Stimulated activated CD4-positive, alpha-beta T cell treated with anti-CD3 and anti-CD28 coated beads, TNF-alpha, amount 100 ng/mL, for 48 hours (primary cell): ENCODE data around the gene NOL12.
"Not testable (repeated sequence)": the region's sequence is repeated elsewhere in the genome, so short reads cannot be mapped to it uniquely, and the experiment has no call there.

Experiments used
- DNase-seq, 3 donors: peaks; one replicate each; pipeline ENCODE4 v3.0.0-alpha.2; 2020; ENCODE audit warnings: low read depth in 3 of 3

The NOL12 gene

DNA sequence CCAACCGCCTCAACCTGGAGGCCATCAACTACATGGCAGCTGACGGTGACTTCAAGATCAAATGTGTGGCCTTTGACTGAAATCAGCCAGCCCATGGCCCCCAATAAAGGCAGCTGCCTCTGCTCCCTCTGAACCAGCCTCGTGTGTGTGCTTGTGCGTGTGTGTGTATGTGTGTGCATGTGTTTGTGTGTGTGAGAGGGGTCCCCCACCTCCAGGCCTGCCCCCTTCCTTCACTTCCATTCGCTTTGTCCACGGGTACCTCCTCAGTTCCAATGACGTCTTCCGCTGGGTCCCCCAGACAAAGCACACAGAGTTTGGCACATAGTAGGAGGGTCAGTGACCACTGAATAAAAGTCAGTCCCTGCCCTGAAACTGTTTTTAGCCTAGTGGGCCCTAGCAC, 6.5 kb upstream of the NOL12 start:
- DNase-seq = no peak

DNA sequence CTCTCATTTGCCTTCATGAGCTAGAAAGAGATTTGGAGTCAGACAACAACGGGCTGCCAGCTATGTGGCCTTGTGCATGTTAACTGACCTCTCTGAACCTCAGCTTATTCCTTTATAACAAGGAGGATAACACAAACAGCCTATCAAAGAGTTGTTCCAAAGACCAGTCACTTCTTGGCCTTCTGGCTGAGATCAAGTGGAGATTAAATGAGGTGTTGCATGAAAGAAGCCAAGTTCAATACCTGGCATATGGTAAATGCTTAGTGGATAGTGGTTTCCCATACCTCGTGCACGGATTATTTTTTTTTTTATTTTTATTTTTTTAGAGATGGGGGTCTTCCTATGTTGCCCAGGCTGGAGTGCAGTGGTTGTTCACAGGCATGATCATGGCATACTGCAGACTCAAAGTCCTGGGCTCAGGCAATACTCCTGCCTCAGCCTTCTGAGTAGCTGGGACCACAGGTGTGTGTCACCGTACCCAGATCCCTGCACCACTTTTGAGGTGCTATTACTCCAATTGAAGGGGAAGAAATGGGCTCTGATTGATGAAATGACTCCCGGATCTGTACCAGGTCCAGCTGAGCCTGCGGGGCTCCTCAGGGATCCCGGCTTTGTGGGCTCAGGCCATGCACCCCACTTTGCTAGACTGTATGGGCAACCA, 5.8 kb upstream of the NOL12 start:
- DNase-seq = no peak

DNA sequence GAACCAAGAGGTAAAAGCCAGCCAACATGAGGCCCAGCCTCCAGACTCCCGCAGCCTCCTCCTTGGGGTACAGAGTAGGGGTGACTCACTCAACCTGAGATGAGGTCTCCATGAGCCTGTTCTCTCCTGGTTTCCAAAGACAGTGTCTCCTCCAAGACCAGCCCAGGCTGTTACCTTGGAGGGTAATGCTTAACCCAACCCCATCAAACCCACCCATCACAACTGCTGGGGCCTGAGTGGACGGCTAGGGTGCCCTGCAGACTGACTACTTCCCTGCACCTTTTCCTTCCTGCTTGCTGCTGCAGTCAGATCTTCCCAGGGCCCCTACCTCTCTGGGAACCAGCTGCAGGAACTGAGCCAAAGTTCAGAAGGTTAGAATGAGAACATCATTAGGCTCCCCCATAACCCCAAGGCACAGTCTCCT, 5.1 kb upstream of the NOL12 start:
- no peak for DNase-seq

DNA sequence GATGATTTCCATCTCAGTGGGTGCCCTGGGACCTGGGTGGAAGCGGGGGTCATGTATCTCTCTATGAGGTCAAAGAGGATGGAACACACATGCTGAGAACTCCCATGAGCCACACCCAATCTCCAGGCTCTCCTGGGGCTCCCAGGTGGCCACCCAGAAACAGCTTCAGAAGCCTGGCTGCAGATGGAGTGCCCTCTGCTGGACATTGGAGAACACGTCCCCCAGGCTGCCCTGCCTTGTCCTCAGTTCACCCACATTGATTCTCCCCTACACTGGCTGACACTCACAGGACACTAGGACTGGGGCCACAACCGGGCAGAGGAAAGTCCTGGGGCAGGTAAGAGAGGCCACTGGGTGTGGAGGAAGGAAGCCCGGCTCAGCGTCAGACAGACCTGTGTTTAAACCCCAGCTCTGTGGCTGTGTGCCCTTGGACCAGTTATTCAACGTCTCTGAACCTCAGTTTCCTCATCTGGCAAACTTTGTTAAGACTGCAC, 4.5 kb upstream of the NOL12 start:
- DNase-seq = peak in 2 of 3 donors; percentile 63 to 75

DNA sequence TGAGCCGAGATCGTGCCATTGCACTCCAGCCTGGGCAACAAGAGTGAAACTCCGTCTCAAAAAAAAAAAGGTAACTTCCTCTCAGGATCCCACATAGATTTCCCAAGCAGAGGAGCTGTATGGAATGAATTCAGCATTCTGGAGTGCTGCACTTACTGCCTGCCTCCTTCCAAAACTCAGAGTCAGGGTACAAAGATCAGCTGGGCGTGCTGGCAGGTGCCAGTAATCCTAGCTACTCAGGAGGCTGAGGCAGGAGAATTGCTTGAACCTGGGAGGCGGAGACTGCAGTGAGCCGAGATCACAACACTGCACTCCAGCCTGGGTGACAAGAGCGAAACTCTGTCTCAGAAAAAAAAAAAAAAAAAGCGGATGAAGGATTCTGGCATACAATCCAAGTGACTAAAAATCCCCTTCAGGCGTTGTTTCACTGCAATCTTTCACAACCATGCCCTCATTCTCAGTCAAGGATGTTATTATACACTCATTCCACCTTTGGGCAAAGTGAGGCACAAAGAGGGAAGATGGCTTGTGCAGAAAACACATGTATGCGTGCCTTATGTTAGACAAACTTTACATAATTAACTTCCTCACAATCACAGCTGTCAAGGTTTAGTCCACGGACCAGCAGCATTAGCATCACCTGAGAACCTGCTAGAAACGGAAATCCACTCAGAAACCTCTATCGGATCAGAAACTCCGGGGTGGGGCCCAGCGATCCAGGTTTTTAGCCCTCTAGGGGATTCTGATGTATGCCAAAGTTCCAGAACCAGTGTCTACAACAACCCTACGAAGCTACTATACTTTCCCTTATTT, 1.1 kb upstream of the NOL12 start:
- no peak for DNase-seq

DNA sequence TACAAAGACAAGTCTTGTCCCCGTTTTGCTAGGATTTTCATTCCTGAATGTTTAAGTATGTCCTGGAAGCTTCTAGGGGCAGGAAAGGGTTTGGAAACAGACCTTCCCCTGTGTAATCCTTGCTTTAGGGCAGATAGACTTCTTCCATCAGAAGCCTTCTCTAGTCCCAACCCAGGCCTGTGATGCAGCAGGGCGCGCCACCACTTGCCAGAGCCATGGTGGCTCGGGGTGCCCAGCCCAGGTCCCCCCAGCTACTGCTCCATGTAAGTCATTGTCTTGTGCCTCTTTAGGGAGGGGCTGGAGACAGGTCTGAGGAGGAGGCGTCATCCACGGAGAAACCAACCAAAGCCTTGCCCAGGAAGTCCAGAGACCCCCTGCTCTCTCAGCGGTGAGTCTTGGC, 4.3 kb downstream of the NOL12 start:
- DNase-seq = no peak

DNA sequence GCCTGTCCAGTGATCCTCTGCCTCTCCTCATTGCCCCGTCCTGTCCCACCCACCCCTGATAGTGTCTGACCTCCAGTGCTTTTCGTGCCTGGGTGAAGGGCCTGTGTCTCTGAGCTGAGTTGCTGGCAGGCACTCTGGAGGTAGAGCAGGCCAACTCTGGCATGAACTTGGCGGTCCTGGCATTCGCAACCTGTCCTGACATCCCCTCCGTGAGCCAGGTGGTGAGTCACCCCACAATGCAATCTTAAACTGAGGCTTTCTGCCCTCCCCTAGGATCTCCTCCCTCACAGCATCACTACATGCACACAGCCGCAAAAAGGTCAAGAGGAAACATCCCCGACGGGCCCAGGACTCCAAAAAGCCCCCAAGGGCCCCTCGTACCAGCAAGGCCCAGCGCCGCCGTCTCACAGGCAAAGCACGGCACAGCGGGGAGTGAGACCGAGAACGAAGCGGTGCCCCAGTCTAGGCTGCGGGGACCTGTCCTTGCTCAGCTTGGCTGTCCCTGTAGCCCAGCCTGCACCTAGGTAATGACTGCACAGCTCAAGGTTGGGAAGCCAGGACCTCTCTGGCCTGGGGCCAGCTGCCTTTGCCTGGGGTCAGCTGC, 4.9 kb downstream of the NOL12 start:
- no peak for DNase-seq

DNA sequence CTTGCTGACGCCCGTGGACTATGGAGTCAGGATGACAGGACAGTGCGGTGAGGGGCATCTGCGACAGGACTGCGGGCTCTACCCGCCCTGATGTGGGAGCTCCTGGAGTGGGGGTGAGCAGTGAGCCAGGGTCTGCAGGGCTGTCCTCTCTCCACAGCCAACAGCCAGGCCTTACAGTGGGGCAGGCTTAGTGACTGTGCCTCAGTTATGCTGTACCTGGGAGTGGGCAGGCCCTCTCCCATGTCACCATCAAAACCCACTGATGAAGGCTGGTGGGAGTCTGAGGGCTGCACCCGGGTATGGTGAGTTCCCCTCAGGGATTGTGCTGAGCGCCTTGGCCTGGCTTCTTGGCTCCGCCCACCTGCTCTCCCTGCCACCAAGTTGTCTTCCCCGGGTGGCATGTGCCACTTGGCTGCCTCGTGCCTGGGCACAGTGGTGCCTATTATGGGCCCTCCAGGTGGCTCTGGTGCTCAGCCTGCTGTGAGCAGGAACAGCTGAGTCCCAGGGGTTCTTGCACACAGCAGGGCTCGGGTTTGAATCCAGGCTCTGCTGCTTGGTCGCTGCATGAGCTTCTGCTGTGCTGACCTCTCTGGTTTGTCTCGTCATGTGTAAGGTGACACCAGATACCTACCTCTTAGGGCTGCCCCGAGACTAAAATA, 6.6 kb downstream of the NOL12 start:
- DNase-seq = no peak

DNA sequence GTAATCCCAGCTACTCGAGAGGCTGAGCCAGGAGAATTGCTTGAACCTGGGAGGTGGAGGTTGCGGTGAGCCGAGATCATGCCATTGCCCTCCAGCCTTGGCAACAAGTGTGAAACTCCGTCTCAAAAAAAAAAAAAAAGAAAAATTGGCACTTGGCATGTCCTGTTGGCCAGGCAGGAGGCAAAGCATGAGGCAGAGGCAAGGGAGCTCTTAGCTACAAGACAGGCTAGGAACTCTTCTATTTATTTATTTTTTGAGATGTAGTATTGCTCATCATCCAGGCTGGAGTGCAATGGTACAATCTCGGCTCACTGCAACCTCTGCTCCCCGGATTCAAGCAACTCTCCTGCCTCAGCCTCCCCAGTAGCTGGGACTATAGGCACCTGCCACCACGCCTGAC, 8.0 kb downstream of the NOL12 start:
- not testable (repeated sequence) for DNase-seq

DNA sequence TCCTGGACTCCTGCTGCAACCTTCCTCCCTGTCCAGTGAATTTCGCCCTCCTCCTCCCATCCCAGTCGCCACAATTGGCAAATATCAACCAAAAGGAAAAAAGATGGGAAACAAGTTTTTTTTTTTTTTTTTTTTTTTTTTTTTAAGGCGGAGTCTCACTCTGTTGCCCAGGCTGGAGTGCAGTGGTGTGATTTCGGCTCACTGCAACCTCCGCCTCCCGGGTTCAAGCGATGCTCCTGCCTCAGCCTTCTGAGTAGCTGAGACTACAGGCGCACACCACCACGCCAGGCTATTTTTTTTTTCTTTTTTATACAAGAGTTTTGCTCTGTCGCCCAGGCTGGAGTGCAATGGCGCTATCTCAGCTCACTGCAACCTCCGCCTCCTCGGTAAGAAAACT, 10.1 kb downstream of the NOL12 start:
- DNase-seq = not testable (repeated sequence)

DNA sequence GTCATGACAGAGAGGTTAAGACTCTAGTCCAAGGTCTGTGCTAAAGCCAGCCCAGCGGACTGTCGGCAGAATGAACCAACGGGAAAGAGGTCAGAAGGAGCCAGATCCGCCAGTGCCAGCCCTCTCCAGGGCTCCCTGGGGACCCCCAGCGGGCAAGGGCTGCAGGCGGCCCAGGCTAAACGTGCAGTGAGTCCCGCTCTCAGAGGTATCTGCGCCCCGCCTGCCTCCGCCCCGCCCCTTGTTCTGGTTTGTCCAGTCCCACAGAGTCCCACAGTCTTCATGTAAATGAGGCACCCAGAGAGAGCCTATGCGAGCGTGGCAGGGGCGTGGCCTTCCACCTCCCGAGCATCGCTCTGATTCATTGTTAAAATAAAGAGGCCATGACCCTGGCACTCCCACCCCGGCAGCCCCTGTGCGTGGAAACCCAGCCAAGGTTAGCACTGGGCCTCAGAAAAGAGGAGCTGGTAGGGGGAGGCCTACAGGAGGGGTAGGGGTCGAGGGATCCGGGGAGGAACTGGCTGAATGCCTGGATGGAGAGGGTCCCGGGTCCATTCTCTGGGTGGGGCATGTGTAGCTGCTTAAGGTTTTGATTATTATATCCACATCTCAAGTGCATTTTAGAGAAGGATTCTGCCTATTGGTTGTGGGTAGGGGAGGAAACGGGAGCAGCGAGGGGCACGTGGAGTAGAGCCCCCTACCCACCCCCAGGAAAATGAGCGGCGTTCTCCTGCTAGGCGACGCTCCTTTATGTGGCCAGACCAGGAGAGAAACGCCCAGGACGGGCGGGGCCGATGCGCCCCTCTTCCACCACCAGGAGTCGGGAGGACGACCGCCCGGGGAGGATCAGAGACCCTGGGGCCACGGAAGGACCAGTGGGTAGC, 10.8 kb downstream of the NOL12 start, which contains the start of gene TRIOBP:
Gene TRIOBP (plus strand): TSS at position 392 of the 881 bp plus-strand sequence. CDS start 4,318 bp downstream, outside the sequence.
- peak; percentile 70 to 92 (median 88) for DNase-seq

DNA sequence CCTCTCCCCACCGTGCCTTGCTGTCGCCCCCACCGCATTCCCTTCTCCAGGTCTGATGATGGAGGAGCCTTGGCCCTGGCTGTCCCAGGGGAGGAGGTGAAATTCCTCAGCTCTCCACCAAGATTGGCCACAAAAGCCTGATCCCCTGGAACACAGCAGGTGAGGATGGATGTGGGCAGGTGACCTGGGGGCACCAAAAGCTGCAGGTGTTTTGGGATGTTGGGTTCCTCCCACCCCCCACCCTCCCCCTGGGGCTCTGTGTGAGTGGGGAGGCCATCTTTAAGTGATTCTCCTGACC, 11.3 kb downstream of the NOL12 start:
- no peak for DNase-seq

DNA sequence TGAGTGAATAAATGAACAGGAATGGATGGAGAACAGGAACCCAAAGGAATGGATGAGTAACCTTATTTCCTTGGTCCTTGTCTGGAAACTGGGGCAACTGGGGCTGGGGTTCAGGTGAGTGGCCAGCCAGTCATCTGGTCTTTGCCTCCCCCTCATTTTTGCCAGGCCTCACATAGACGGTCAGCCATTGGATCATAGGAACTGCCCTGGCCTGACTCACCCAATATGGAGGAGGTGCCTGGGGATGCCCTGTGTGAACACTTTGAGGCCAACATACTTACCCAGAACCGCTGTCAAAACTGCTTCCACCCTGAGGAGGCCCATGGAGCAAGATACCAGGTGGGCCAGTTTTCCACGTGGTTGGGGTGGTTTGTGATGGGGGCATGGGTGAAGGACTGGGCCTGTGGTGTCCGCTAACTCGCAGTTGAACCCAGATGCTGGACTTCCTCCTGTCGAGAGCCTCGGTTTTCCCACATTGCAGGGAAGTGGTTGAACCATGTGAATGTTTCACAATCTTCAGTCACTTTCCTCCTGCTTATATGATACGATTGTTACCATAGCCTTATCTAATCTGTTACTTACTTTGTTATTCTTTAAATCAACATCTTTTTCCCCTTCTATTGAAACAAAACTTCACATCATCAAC, 15.1 kb downstream of the NOL12 start:
- no peak for DNase-seq

DNA sequence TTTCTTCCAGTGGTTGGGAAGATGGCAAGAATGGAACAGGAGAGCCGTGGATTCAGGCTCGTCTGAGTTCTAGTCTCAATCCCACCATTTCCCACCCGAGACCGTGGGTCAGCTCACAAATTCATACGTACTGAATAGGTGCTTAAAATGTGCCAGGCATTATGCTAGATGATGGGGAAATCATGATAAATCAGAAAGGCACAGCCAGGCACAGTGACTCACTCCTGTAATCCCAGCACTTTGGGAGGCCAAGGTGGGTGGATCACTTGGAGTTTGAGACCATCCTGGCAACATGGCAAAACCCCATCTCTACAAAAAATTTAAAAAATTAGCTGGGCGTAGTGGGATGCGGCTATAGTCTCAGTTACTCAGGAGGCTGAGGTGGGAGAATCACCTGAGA, 17.8 kb downstream of the NOL12 start:
- DNase-seq = no peak

DNA sequence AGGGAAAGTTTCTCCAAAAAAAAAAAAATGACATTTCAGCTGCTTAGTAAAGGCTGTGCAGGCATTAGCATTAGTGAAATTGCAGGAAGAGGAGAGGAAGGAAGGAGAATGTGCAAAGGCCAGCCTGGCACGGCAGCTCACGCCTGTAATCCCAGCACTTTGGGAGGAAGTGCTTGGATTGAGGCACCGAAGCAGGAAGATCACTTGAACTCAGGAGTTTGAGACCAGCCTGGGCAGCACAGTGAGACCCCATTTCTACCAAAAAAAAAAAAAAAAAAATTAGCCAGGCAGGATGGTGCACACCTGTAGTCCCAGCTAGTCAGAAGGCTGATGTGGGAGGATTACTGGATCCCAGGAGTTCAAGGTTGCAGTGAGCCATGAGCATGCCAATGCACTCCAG, 18.5 kb downstream of the NOL12 start:
- DNase-seq = no peak

DNA sequence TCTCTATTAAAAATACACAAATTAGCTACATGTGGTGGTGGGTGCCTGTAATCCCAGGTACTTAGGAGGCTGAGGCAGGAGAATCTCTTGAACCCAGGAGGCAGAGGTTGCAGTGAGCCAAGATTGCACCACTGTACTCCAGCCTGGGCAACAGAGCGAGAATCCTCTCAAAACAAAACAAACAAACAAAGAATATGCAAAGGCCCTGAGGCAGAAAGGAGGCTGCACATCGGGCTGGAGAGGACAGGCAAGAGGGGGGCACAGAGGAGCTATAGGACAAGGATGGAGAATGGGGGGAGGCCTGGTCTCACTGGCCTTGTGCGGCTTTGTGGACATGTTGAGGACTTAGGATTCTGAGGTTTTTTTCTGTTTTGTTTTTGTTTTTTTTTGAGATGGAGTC, 19.1 kb downstream of the NOL12 start:
- no peak for DNase-seq

DNA sequence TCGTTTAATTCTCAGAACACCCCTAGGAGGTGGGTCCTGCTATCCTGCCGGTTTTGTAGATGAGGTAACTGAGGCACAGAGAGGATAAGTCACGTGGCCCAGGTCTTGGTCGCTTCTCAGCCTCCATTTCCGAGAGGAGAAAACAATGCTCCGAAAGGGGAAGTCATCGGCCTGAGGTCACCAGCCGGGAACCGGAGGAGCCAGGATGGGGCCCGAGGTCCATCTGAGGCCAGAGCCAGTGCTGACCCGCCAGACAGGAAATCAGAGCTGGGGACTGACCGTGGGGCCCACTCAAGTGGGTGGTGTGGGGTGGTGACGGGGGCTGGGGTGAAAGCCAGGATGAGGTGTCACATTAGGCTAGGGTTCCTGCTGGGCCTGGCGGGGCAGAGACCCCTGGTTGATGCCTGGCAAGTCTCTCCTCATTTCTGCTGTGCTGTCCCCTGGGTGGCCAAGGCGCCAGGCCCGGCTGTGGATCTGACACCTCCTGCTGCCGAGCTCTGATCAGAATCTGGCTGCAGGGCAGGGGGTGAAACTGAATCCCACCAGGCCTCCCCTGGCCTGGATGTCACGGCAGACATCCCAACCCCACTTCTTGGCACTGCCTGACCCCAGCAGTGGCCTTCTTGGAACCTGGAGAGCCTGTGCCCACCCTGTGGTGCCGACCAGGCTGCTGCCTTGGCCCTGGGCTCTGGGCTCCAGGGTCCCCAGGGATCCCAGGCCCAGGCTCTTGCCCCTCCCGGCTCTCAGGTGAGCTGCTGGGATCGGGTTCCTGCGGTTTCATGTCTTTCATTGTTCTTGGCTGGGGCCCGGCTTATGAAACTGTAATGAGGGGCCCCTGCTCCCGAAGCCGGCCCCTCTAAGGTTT, 22.7 kb downstream of the NOL12 start:
- DNase-seq = no peak

DNA sequence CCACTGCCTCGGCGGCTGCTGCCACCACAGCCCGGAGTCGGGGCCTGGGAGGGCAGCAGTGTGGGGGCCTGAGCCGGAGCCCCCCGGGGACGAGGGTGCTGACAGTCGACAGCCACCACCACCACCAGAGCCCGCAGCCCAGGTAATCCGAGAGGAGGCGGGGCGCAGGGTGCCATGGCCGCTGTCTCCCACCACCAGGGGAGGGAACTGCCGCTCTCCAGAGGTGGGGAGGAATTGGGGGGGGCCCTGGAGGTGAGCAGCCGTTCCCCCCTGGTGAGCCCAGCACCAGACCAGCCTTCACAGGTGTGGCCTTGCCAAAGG, 23.3 kb downstream of the NOL12 start:
- no peak for DNase-seq

DNA sequence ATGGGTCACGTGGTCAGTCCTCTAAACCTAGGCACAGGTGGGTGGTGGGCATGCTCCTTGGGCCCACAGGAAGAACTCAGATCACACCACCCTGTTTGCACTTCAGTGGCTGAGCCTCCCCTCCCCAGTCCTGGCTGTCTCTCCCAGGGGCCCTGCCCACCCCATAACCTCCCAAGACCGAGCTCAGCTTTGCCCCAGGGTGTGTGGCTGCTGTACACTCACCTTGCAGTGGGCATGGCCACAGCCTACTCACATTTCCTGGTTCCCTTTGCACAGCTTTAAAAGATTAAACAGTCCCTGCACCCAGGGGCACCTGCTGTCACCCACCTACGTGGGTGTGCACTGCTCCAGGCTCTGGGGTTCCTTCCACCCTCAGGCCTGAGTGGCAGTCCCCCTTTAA, 24.5 kb downstream of the NOL12 start:
- no peak for DNase-seq

DNA sequence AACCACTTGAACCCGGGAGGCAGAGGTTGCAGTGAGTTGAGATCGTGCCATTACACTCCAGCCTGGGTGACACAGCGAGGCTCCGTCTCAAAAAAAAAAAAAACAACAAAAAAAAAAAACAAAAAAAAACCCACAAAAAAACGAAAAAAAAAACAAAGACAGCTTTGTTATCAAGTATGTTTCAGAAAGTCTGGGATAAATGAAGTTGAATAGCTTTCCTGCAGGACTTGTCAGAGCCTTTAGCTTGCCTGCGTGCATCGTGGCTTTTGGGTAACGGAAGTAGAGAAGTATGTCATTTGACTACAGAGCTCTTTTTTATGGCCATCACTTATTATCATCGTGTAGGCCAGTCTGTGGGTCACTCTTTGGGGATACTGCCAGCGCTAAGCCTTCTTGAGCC, 25.3 kb downstream of the NOL12 start:
- DNase-seq = no peak
